SK-N-SH (cell line): Measurements from ENCODE around the gene PRPF40B. TPM values are rescaled to one million over a fixed set of nuclear protein-coding genes. Genes with fewer than 3 reads are reported as not detected.

Source experiments
- CTCF ChIA-PET: fragments of 300-600, 350-600 bp; formaldehyde crosslinking; extraction: SDS; loops from one replicate; lab custom pipeline; 2021; lab: Yijun Ruan, JAX
- POLR2A ChIA-PET: fragments of 350-600 bp; sonication (Branson Sonifier 250); formaldehyde crosslinking; extraction: SDS; loops from one replicate; lab custom pipeline; 2020; ENCODE audit warnings: antibody characterized with exemption, inconsistent platforms; lab: Yijun Ruan, JAX
- DNase-seq: peaks from one replicate; pipeline ENCODE4 v3.0.0; 2012
- H2AFZ ChIP-seq: fragments of 200-600 bp; sonication (generic); 2 replicates; pipeline ENCODE4 v1.8.1; 2016; ENCODE audit warnings: antibody characterized with exemption, mild to moderate bottlenecking, low read depth
- H3F3A ChIP-seq: fragments of 200-600 bp; sonication (generic); replicated peaks from 2 replicates; pipeline ENCODE3; 2016; ENCODE audit warnings: antibody characterized with exemption, mild to moderate bottlenecking; ENCODE audit not compliant: insufficient read depth
- H3K27ac ChIP-seq, 2 experiments: fragments of 200-500 bp in 1 of 2; fragments of 200-600 bp in 1 of 2; sonication (Bioruptor generic) in 1 of 2; sonication (generic), shearing (Covaris generic) in 1 of 2; 2 replicates each; pipeline versions ENCODE4 v1.5.1 to v1.6.1; 2014 to 2016; ENCODE audit warnings: low read depth in 2 of 2, inconsistent platforms in 1 of 2, low read length in 1 of 2, mild to moderate bottlenecking in 1 of 2, mixed read lengths in 1 of 2
- H3K27me3 ChIP-seq: fragments of 200-600 bp; sonication (generic), shearing (Covaris generic); 2 replicates; pipeline ENCODE4 v1.6.1; 2016; ENCODE audit warnings: mixed run types; ENCODE audit not compliant: insufficient read depth
- H3K36me3 ChIP-seq, 2 experiments: fragments of 200-500 bp in 1 of 2; fragments of 200-600 bp in 1 of 2; sonication (Bioruptor generic) in 1 of 2; sonication (generic) in 1 of 2; replicated peaks in 1 of 2; 2 replicates each; pipeline versions ENCODE3 to v1.5.1; 2014 to 2016; ENCODE audit warnings: low read length in 1 of 2, mild to moderate bottlenecking in 1 of 2; ENCODE audit not compliant: insufficient read depth in 2 of 2, control insufficient read depth in 1 of 2
- H3K4me1 ChIP-seq, 2 experiments: fragments of 200-500 bp in 1 of 2; fragments of 200-600 bp in 1 of 2; sonication (Bioruptor generic) in 1 of 2; sonication (generic), shearing (Covaris generic) in 1 of 2; 2 replicates each; pipeline versions ENCODE4 v1.5.1 to v1.6.1; 2014 to 2016; ENCODE audit warnings: low read depth in 1 of 2, low read length in 1 of 2, mixed run types in 1 of 2; ENCODE audit not compliant: insufficient read depth in 2 of 2, control insufficient read depth in 1 of 2
- H3K4me2 ChIP-seq: fragments of 200-600 bp; sonication (generic), shearing (Covaris generic); 2 replicates; pipeline ENCODE4 v1.6.1; 2017; ENCODE audit warnings: mixed run types
- H3K4me3 ChIP-seq, 2 experiments: fragments of 200-500 bp in 1 of 2; fragments of 200-600 bp in 1 of 2; sonication (Bioruptor generic) in 1 of 2; sonication (generic), shearing (Covaris generic) in 1 of 2; 2 replicates each; pipeline versions ENCODE4 v1.5.1 to v1.8.1; 2014 to 2016; ENCODE audit warnings: low read depth in 2 of 2, inconsistent platforms in 1 of 2, low read length in 1 of 2, mild to moderate bottlenecking in 1 of 2, mixed read lengths in 1 of 2, moderate library complexity in 1 of 2
- H3K79me2 ChIP-seq: fragments of 200-600 bp; sonication (generic); 2 replicates; pipeline ENCODE4 v1.8.1; 2017; ENCODE audit warnings: mild to moderate bottlenecking; ENCODE audit not compliant: insufficient read depth
- H3K9ac ChIP-seq: fragments of 200-600 bp; sonication (generic); 2 replicates; pipeline ENCODE4 v1.6.1; 2017; ENCODE audit warnings: mixed run types
- H3K9me2 ChIP-seq: fragments of 200-600 bp; sonication (generic); 2 replicates; pipeline ENCODE4 v1.6.1; 2017; ENCODE audit warnings: mixed run types
- H3K9me3 ChIP-seq: fragments of 200-600 bp; sonication (generic); 2 replicates; pipeline ENCODE4 v1.6.1; 2017; ENCODE audit warnings: mixed run types, mild to moderate bottlenecking, moderate library complexity
- H4K20me1 ChIP-seq: fragments of 200-600 bp; sonication (generic); 2 replicates; pipeline ENCODE4 v1.6.1; 2017; ENCODE audit warnings: mild to moderate bottlenecking, mixed run types; ENCODE audit not compliant: insufficient read depth
- CHD2 ChIP-seq: fragments of 150-350 bp; IDR thresholded peaks from 2 replicates; pipeline ENCODE4 v1.6.1; 2018; ENCODE audit warnings: low read length; ENCODE audit not compliant: partially characterized antibody
- EP300 ChIP-seq, 2 experiments: IDR thresholded peaks; 2 replicates each; pipeline versions ENCODE4 v1.4.0 to v1.6.1; 2012; ENCODE audit warnings: borderline replicate concordance in 1 of 2, low read depth in 1 of 2, low read length in 1 of 2
- FOXJ3 ChIP-seq: sonication (generic); formaldehyde crosslinking; IDR thresholded peaks from 2 replicates; pipeline ENCODE4 v1.5.1; 2020; ENCODE audit warnings: mild to moderate bottlenecking, missing genetic modification reagents
- GABPA ChIP-seq: IDR thresholded peaks from 2 replicates; pipeline ENCODE4 v1.4.0; 2012; ENCODE audit warnings: low read depth, mild to moderate bottlenecking
- GATA2 ChIP-seq: sonication (generic); formaldehyde crosslinking; IDR thresholded peaks from 2 replicates; pipeline ENCODE4 v1.5.0; 2020; ENCODE audit warnings: mild to moderate bottlenecking, missing genetic modification reagents
- JUND ChIP-seq: IDR thresholded peaks from 2 replicates; pipeline ENCODE4 v1.4.0; 2012
- NFIC ChIP-seq: IDR thresholded peaks from 2 replicates; pipeline ENCODE4 v1.4.0; 2012; ENCODE audit warnings: borderline replicate concordance
- NRF1 ChIP-seq: IDR thresholded peaks from 2 replicates; pipeline ENCODE4 v1.6.1; 2012; ENCODE audit warnings: low read depth, mild to moderate bottlenecking, low read length
- POLR2AphosphoS5 ChIP-seq: IDR thresholded peaks from 2 replicates; pipeline ENCODE4 v1.6.1; 2012; ENCODE audit warnings: low read depth, low read length
- RAD21 ChIP-seq: IDR thresholded peaks from 2 replicates; pipeline ENCODE4 v1.6.1; 2012; ENCODE audit warnings: mild to moderate bottlenecking, low read length
- RFX5 ChIP-seq: IDR thresholded peaks from 2 replicates; pipeline ENCODE4 v1.6.1; 2012; ENCODE audit warnings: mild to moderate bottlenecking, improper control_type of control experiment, low read length
- SMC3 ChIP-seq: IDR thresholded peaks from 2 replicates; pipeline ENCODE4 v1.6.1; 2012; ENCODE audit warnings: low read depth, low read length, improper control_type of control experiment
- TAF1 ChIP-seq: IDR thresholded peaks from 2 replicates; pipeline ENCODE4 v1.6.1; 2012; ENCODE audit warnings: low read depth, mild to moderate bottlenecking, low read length, moderate library complexity, borderline replicate concordance
- TCF12 ChIP-seq: IDR thresholded peaks from 2 replicates; pipeline ENCODE4 v1.4.0; 2012
- YY1 ChIP-seq: IDR thresholded peaks from 2 replicates; pipeline ENCODE4 v1.4.0; 2012; ENCODE audit warnings: low read depth, mild to moderate bottlenecking
- WGBS: methylation state at CpG from one replicate; pipeline ENCODE4 v1.1.6; 2017; ENCODE audit warnings: low lambda C conversion rate; 5-methylcytosine and 5-hydroxymethylcytosine counted together
- polyA plus RNA-seq, 3 experiments: library from polyadenylated mRNA; depleted of rRNA; stranded (reverse); fragments of >200 nt; gene quantifications; 2 replicates each; pipeline ENCODE4 v1.2.3, GENCODE V29; 2012
- TF ChIP-seq, protein P1 (sequence below): fragments of 200-600 bp; sonication (generic); IDR thresholded peaks from 2 replicates; pipeline ENCODE4 v1.6.1; 2017; ENCODE audit warnings: antibody characterized with exemption, mild to moderate bottlenecking, moderate library complexity
- TF ChIP-seq, protein P2 (sequence below): IDR thresholded peaks from 2 replicates; pipeline ENCODE4 v1.4.0; 2012; ENCODE audit warnings: low read depth
- TF ChIP-seq, protein P3 (sequence below): fragments of 150-350 bp; IDR thresholded peaks from 2 replicates; pipeline ENCODE4 v1.6.1; 2016; ENCODE audit warnings: mild to moderate bottlenecking, low read depth, low read length

The PRPF40B gene
- polyA plus RNA-seq, 1 of the 3 experiments (the other 2 are of a cell fraction): 27.0 TPM

DNA sequence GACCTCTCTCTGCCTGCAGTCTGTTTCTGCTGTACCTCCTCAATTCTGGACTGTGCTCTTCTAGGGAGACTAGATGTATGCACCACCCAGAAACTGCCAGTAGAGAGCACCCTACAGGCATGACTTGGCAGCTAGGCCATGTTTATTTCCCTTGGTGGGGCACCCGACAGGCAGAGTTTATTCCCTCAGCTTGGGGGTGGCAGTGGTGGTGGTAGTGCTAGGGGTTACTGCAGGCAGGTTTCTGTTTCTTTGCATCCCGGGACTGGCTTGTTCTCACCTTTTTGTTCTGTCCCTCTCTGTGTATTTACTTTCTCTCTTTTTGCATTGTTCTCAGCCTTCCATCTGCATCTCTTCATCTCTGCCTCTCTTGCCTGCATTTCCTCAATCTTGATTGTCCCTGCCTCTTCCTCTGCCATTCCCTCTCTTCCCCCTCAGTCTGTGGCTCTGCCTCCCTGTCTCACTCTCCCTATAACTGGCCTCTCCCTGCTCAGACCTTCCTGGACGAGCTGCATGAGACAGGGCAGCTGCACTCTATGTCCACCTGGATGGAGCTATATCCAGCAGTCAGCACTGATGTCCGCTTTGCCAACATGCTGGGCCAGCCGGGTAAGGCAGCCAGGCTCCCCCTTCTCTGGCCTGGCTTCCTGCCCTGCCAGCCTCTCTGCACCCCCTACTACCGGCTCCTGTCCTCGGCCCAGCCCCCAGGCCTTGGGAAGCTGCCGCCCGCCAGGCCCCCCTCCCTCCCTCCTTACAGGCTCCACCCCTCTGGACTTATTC lies 13.8 kb downstream of the PRPF40B start:
- H4K20me1 ChIP-seq: no peaks in the 10 kb centered on the region
- no peaks in the 10 kb centered on the region for H3K27me3 ChIP-seq
- H3K4me1 ChIP-seq: peaks cover 0 to 14% of the 10 kb centered on the region in 2 experiments; a peak in 2 of 4 replicates
- no peaks in the 10 kb centered on the region for H3K79me2 ChIP-seq
- H3K4me2 ChIP-seq: peak overlapping the region; percentile 38; the same call in 1 of the 2 replicates
- ChIA-PET CTCF (interaction anchor here (0.8 to 30.5 kb wide), 27 partner anchors 7 to 278 kb away, joined by 3 to 590 read pairs (median 5); partner anchors contain the start of genes FMNL3, PRPF40B and TMBIM6), POLR2A (interaction anchor here (1.0 to 3.3 kb wide), 6 partner anchors 11 to 506 kb away, joined by 3 to 20 read pairs (median 4); partner anchors contain the start of genes PRPF40B, TMBIM6 and TUBA1B)
- peak; percentile 87 for DNase-seq
- H3K9me3 ChIP-seq: no peaks in the 10 kb centered on the region
- peaks cover 15% of the 10 kb centered on the region for H3F3A ChIP-seq
- no peaks in the 10 kb centered on the region for H3K9me2 ChIP-seq
- H3K9ac ChIP-seq: no peak overlapping the region
- peak overlapping the region; percentile 55 to 82 for H3K27ac ChIP-seq
- H2AFZ ChIP-seq: no peak overlapping the region
- H3K36me3 ChIP-seq: peaks cover 10 to 50% of the 10 kb centered on the region in 2 experiments
- 35% methylated on average over 9 of the region's 9 CpGs for WGBS
- TF ChIP-seq SMC3: peak; percentile 60
- TF ChIP-seq TAF1: no peak
- TF ChIP-seq GATA2 (CRISPR knock-in tag): no peak
- TF ChIP-seq, protein P1, sequence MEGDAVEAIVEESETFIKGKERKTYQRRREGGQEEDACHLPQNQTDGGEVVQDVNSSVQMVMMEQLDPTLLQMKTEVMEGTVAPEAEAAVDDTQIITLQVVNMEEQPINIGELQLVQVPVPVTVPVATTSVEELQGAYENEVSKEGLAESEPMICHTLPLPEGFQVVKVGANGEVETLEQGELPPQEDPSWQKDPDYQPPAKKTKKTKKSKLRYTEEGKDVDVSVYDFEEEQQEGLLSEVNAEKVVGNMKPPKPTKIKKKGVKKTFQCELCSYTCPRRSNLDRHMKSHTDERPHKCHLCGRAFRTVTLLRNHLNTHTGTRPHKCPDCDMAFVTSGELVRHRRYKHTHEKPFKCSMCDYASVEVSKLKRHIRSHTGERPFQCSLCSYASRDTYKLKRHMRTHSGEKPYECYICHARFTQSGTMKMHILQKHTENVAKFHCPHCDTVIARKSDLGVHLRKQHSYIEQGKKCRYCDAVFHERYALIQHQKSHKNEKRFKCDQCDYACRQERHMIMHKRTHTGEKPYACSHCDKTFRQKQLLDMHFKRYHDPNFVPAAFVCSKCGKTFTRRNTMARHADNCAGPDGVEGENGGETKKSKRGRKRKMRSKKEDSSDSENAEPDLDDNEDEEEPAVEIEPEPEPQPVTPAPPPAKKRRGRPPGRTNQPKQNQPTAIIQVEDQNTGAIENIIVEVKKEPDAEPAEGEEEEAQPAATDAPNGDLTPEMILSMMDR: peak; percentile 74
- TF ChIP-seq NFIC: 0 out of 2 replicates have a peak, but pooled peaks have one; percentile 7
- peak; percentile 72 for TF ChIP-seq RAD21
- TF ChIP-seq POLR2AphosphoS5: no peak
- TF ChIP-seq NRF1: no peak
- TF ChIP-seq GABPA: no peak
- TF ChIP-seq CHD2: no peak
- TF ChIP-seq, protein P2, sequence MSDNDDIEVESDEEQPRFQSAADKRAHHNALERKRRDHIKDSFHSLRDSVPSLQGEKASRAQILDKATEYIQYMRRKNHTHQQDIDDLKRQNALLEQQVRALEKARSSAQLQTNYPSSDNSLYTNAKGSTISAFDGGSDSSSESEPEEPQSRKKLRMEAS: no peak
- TF ChIP-seq TCF12: no peak
- no peak for TF ChIP-seq FOXJ3 (CRISPR knock-in tag)
- no peak for TF ChIP-seq JUND
- TF ChIP-seq EP300 (IDR thresholded peaks at IDR 0.05; ENCODE audit: borderline replicate concordance in 1 of 2, low read depth in 1 of 2, low read length in 1 of 2): no peak
- TF ChIP-seq, protein P3, sequence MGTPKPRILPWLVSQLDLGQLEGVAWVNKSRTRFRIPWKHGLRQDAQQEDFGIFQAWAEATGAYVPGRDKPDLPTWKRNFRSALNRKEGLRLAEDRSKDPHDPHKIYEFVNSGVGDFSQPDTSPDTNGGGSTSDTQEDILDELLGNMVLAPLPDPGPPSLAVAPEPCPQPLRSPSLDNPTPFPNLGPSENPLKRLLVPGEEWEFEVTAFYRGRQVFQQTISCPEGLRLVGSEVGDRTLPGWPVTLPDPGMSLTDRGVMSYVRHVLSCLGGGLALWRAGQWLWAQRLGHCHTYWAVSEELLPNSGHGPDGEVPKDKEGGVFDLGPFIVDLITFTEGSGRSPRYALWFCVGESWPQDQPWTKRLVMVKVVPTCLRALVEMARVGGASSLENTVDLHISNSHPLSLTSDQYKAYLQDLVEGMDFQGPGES: no peak
- TF ChIP-seq RFX5: no peak
- no peak for TF ChIP-seq YY1
- no peak overlapping the region for H3K4me3 ChIP-seq
